Renal pelvis (tissue), 4 donors: ENCODE measurements around the gene SHTN1. TPM values are rescaled to one million over a fixed set of nuclear protein-coding genes. Genes with fewer than 3 reads are reported as not detected.

ENCODE experiments used
- DNase-seq: peaks from one replicate; pipeline ENCODE4 v3.0.0-alpha.2; 2013
- polyA plus RNA-seq, 3 donors: library from polyadenylated mRNA; unstranded; fragments of 120-200 nt; gene quantifications; one replicate each; pipeline ENCODE4 v1.2.1, GENCODE V29; 2013; ENCODE audit not compliant: insufficient read length in 3 of 3

Gene SHTN1
- polyA plus RNA-seq, 3 donors: 19.1 to 24.3 (median 21.7) TPM

GRCh38 chr10:116925056-116925455 lies 79.9 kb downstream of the SHTN1 start:
- no peak for DNase-seq

DNA sequence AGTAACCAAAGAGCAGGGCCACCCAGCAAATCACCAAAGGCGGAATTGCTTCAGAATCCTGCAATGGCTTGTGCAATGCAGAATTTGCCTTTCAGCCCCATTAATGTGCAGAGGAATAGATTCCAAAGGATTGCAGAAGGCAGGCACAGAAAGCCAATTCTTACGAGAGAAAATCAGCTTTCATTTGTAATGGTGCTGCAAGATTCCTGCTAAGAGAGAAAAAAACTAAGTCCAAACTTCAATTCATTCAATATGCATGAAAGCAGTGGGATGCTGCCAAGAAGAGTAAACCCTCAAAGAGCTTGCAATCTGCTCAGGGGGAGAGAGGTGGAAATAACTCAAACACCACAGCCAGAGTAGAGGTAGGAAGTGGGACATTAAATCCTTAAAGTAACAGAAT lies 85.3 kb downstream of the SHTN1 start:
- no peak for DNase-seq

DNA sequence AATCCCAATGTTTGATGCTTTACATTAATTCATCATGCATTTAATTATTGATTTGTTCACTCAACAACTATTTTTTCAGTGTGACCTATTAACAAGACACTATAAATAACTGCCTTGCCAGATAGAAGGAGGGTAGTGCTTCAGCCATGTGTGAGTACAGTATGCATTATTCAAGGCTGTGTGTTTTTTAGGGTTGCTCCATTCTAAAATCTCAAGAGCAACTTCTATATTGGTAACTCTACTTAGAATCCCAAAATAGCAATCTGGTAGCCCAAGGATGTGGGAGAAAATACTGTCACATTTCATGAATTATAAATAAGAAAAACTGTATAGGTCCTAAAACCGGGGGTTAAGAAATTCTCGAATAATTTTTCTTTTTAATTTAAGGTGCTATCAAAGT lies 85.8 kb downstream of the SHTN1 start:
- DNase-seq: no peak

- DNase-seq: no peak
These were observed 86.4 kb downstream of the SHTN1 start for GRCh38 chr10:116918583-116918982.

DNA sequence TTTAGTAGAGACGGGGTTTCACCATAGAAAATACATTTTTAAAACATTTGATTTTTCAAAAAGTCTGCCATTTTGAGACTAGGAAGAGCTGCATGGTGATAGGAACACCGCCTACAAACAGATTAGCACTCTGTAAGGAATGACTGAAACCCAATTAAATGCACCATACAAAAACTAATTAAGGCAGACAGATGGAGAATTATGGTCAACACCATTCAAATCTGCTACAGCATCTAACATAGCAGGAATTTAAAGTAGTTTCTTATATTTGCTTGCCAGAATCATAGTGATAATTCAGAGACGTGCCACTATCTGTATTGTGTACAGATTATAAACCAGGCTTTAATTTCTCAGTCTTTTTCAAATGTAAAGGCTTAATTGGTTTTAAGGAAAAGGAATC lies 87.5 kb downstream of the SHTN1 start:
- no peak for DNase-seq

- no peak for DNase-seq
These were observed 89.6 kb downstream of the SHTN1 start for GRCh38 chr10:116915340-116915739.

GRCh38 chr10:116913695-116914094 lies 91.3 kb downstream of the SHTN1 start:
- DNase-seq: no peak

GRCh38 chr10:116912162-116912561 lies 92.8 kb downstream of the SHTN1 start:
- DNase-seq: no peak

DNA sequence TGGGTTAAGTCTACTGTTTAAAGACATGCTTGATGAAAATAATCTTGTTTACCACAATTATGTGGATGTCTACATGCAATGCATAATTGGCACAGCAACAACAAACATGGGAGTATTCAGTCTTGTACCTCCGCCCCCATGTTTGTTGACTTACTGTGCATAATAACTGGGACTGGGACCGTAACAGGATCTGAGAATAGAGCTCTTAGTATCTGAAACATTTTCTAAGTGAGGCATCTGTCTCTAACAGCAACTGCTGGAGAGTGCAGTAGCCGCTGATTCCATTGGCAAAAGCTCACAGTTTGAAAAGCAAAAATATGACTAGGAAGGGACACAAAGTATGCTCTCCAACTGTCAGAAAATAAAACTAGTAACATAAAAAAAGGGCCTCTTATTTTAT lies 94.1 kb downstream of the SHTN1 start:
- DNase-seq: no peak

DNA sequence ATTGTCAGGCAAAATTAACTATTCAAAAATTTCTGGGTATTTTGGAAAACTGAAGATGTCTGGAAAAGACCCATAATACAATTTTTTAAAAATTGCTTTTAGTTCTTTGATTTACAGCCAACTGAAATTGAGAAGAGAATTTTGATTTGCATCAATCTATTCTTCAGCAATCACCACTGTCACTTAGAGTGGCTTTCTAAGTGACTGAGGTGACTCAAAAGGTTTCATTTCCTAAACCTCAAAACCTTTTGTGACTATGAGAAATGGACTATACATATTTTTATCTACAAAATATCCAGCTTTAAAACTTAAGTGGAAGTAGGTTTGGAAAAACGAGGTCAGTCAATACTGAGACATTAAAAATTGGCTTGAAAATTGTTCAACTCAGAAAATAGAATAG lies 95.7 kb downstream of the SHTN1 start:
- no peak for DNase-seq

GRCh38 chr10:116907245-116907987 lies 97.6 kb downstream of the SHTN1 start:
- DNase-seq: peak; percentile 60

- DNase-seq: no peak
These were observed 99.2 kb downstream of the SHTN1 start for GRCh38 chr10:116905845-116906210.

DNA sequence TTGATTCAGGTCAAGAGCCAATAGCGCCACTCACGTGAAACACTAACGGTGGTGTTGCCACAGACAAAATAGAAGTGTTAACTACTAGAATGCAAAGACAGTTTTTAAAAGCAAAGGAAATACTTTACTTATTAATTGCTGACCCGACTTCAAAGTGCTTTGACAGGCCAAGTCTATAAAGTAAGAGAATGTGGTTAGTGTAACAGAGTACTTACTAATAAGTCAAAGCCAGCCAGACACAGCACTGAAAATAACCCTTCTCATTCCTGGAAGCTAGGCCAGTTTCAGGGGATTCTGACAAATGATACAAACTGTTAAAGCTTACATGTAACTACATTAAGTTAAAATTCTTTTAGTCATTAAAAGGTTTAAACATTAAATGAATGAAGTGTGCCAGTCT lies 105.4 kb downstream of the SHTN1 start:
- peak; percentile 53 for DNase-seq

DNA sequence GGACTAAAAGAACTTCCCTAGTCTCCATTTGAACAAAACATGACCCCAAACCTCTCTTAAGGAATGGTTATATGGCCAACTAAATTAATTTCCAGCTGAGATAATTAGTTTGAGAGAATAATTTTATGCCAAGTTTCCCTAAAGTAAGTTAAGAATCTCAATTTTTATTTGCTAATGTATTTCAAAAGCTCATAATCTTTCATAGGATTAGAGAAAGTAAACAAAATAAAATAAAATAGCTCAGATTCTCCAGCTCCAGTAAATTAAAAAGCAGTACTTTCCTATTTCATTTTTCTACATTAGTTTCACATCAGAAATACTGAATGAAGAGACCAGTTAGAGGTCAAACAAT lies 111.3 kb downstream of the SHTN1 start:
- no peak for DNase-seq

GRCh38 chr10:116892907-116893685 lies 111.9 kb downstream of the SHTN1 start:
- peak; percentile 39 for DNase-seq

DNA sequence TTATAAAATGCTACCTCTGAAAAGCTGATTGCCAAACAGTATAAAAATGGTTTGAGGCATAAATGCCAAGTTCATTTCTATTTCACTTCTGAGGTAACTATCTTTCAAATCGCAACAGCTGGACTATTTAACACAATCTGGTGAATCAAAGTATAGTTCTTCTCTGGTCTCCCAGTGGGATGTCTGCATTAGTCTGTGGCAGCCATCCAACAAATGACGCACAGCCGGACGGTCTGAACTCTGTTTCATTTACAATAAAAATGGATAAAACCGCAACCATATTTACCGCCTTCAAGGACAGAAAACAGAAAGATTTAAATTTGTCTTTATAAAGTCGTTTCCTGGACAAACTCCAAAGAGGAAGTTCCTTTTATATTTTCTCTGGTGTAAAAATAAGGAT lies 113.8 kb downstream of the SHTN1 start:
- DNase-seq: peak; percentile 66

DNA sequence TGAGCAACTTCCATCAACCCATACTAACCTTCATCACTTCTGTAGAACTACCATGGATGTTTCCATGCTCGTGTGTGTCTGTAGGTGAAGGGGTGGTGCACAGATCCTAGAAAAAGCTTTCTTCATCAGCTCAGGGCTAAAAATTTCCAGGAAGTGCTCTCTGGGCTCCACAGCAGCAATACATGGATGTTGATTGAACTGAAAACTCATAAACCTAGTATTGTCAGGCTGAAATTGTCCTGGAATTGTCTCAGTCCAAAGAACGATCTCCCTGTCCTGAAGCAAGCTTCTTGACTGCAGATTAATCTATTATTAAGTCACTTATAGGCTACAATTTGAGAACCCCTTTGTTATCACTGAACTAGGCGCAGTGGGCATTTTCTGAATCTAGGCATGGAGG lies 115.9 kb downstream of the SHTN1 start:
- DNase-seq: no peak

DNA sequence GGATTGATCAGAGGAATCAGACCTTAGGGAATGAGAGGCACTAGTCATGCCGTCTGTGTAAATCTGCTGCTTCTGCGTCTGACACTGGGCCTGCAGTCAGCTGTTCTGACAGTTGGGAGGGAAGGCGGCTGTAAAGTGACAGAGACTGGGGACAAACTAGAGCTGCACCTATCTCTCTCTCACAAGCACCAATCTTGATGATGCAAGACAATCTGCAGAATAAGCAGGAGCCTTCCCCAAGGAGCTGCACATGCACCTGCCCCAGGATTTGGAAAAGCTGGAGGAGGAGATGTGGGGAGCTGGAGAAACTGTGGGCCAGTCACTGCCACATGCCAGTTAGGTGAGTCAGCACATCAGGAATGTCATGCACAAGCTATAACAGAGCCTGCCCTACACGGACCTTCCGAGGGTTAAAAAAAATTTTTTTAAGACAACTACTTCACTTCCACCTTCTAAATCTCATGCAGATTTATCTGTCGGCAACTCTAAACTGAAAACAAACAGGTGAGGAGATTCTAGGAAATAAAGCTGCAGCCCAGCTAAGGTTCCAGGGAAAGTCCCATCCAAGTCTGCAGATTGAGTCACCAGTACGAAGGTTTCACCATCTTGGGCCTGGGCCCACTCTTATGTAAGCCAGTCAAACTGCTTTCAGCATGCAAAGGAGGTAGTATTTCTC lies 116.5 kb downstream of the SHTN1 start:
- no peak for DNase-seq

- DNase-seq: no peak
These were observed 118.2 kb downstream of the SHTN1 start for GRCh38 chr10:116886772-116887171.

DNA sequence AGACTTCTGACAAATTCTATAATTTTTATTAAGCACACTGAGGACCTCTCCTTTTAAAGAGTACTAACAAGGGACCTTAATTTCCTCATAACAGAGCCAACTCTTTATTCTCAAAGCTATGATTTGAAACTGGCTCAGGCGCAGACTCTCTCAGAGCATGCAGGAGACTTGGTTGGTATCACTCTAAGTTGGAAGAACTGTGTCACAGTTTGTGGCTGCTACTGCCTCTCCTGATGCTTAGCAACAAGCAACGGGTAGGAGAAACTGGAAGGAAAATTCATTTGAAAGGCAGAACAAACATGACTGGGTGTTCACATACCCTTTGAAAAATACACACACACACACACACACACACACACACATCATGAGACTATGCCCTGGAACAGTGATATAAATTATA lies 122.3 kb downstream of the SHTN1 start:
- no peak for DNase-seq

DNA sequence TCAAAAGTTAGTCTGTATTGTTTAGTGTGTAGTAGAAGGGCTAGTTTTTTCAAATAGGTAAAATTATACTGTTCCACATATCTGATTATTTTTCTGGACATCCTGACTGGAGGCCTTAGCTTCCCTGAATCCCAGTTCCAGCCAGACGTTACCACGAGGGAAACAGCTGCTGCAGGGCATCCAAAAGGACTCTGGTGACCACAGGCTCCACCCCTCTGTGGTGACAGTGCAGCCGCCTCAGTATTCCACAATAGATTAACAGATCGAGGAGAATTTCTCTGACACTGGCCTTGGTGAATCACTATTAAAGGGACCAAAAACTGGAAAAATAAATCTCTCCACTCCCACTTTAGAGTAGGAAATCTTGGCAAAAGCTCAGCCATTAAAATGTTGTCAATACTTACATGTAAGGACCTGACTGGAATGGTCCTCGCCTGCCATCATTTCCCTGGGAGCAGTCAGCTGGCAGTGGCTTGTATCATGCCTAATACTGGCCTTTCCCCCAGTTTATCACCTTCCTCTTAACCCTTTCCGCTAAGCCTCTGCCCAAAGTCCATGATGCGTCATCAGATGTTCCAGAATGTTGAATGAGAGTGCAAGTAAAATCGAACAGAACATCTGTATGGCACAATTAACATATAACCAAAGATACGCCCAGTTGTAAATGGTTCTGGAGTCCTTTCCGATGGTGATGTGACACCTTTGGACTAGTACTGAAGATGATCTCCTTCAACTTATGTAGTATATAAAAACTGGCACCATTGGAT lies 124.1 kb downstream of the SHTN1 start:
- DNase-seq: no peak

- DNase-seq: no peak
These were observed 125.2 kb downstream of the SHTN1 start for GRCh38 chr10:116879817-116880216.
